ENCODE results near the gene CD300E.
A peak's percentile ranks its signal among the peaks of the same experiment; 100 is the strongest.

- TF ChIP-seq, protein P1, sequence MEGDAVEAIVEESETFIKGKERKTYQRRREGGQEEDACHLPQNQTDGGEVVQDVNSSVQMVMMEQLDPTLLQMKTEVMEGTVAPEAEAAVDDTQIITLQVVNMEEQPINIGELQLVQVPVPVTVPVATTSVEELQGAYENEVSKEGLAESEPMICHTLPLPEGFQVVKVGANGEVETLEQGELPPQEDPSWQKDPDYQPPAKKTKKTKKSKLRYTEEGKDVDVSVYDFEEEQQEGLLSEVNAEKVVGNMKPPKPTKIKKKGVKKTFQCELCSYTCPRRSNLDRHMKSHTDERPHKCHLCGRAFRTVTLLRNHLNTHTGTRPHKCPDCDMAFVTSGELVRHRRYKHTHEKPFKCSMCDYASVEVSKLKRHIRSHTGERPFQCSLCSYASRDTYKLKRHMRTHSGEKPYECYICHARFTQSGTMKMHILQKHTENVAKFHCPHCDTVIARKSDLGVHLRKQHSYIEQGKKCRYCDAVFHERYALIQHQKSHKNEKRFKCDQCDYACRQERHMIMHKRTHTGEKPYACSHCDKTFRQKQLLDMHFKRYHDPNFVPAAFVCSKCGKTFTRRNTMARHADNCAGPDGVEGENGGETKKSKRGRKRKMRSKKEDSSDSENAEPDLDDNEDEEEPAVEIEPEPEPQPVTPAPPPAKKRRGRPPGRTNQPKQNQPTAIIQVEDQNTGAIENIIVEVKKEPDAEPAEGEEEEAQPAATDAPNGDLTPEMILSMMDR (optimal IDR thresholded peaks at IDR 0.05 in 1 of 3, IDR thresholded peaks at IDR 0.05 in 1 of 3, conservative IDR thresholded peaks at IDR 0.05 in 1 of 3; ENCODE audit: extremely low read depth in 1 of 3, insufficient read depth in 2 of 3, low read length in 3 of 3): peak; percentile 81 to 91 (median 85)
- TF ChIP-seq EZH2 (IDR thresholded peaks at IDR 0.05; ENCODE audit: low read length): no peak
Measured at GRCh38 chr17:74566132-74566753, 57.3 kb downstream of the CD300E start.

Measured in keratinocyte (primary cell).